H9 (cell line): ENCODE data around the gene CENPO. TPM values are rescaled to one million over a fixed set of nuclear protein-coding genes. Genes with fewer than 3 reads are reported as not detected.

Experiments used
- DNase-seq: peaks from one replicate; pipeline ENCODE4 v3.0.0-alpha.2; 2017
- H2AFZ ChIP-seq: one replicate; pipeline ENCODE4 v1.6.1; 2013; ENCODE audit warnings: mild to moderate bottlenecking, low read length, control low read depth, moderate library complexity
- H2AK5ac ChIP-seq: 2 replicates; pipeline ENCODE4 v1.6.1; 2013; ENCODE audit warnings: low read length, control low read depth, mixed read lengths; ENCODE audit not compliant: insufficient read length
- H2BK120ac ChIP-seq: one replicate; pipeline ENCODE4 v1.6.1; 2013; ENCODE audit warnings: low read depth, mild to moderate bottlenecking, low read length, control low read depth, inconsistent platforms; ENCODE audit not compliant: poor library complexity, severe bottlenecking
- H2BK12ac ChIP-seq: 2 replicates; pipeline ENCODE4 v1.6.1; 2013; ENCODE audit warnings: low read length, control low read depth, mixed read lengths, low read depth; ENCODE audit not compliant: insufficient read length
- H2BK15ac ChIP-seq: 2 replicates; pipeline ENCODE4 v1.6.1; 2013; ENCODE audit warnings: low read depth, low read length, control low read depth
- H2BK20ac ChIP-seq: one replicate; pipeline ENCODE4 v1.6.1; 2013; ENCODE audit warnings: low read depth, mild to moderate bottlenecking, low read length, control low read depth, inconsistent platforms; ENCODE audit not compliant: poor library complexity, severe bottlenecking
- H2BK5ac ChIP-seq: 2 replicates; pipeline ENCODE4 v1.6.1; 2013; ENCODE audit warnings: low read length, control low read depth, mixed read lengths; ENCODE audit not compliant: insufficient read length
- H3K14ac ChIP-seq: 2 replicates; pipeline ENCODE4 v1.6.1; 2013; ENCODE audit warnings: low read length, control low read depth; ENCODE audit not compliant: insufficient read depth
- H3K18ac ChIP-seq: 2 replicates; pipeline ENCODE4 v1.6.1; 2013; ENCODE audit warnings: low read depth, mild to moderate bottlenecking, mixed read lengths, low read length, control low read depth; ENCODE audit not compliant: insufficient read length
- H3K23ac ChIP-seq: 2 replicates; pipeline ENCODE4 v1.6.1; 2013; ENCODE audit warnings: low read length, control low read depth, mixed read lengths, low read depth; ENCODE audit not compliant: insufficient read length
- H3K23me2 ChIP-seq: 2 replicates; pipeline ENCODE4 v1.6.1; 2013; ENCODE audit warnings: low read depth, mild to moderate bottlenecking, mixed read lengths, low read length, control low read depth; ENCODE audit not compliant: insufficient read length, poor library complexity, severe bottlenecking
- H3K27ac ChIP-seq: 2 replicates; pipeline ENCODE4 v1.5.1; 2013; ENCODE audit warnings: low read length, control low read depth, mixed read lengths, low read depth; ENCODE audit not compliant: insufficient read length
- H3K27me3 ChIP-seq: 2 replicates; pipeline ENCODE4 v1.6.1; 2013; ENCODE audit warnings: low read length, control low read depth, inconsistent platforms; ENCODE audit not compliant: insufficient read depth
- H3K4ac ChIP-seq: 2 replicates; pipeline ENCODE4 v1.6.1; 2013; ENCODE audit warnings: low read depth, mild to moderate bottlenecking, control low read depth, inconsistent platforms, low read length, moderate library complexity
- H3K4me1 ChIP-seq: 2 replicates; pipeline ENCODE4 v1.6.1; 2013; ENCODE audit warnings: low read length, control low read depth, inconsistent platforms; ENCODE audit not compliant: insufficient read depth
- H3K4me2 ChIP-seq: 2 replicates; pipeline ENCODE4 v1.6.1; 2013; ENCODE audit warnings: low read length, control low read depth, mixed read lengths; ENCODE audit not compliant: insufficient read length, insufficient read depth
- H3K56ac ChIP-seq: 2 replicates; pipeline ENCODE4 v1.6.1; 2013; ENCODE audit warnings: low read depth, mild to moderate bottlenecking, mixed read lengths, low read length, control low read depth; ENCODE audit not compliant: insufficient read length
- H3K79me1 ChIP-seq: 2 replicates; pipeline ENCODE4 v1.6.1; 2013; ENCODE audit warnings: low read depth, mild to moderate bottlenecking, moderate library complexity, low read length, control low read depth, inconsistent platforms; ENCODE audit not compliant: insufficient read depth, poor library complexity, severe bottlenecking
- H3K79me2 ChIP-seq: 2 replicates; pipeline ENCODE4 v1.6.1; 2013; ENCODE audit warnings: low read length, control low read depth, inconsistent platforms; ENCODE audit not compliant: insufficient read depth
- H3K9ac ChIP-seq: 2 replicates; pipeline ENCODE4 v1.6.1; 2013; ENCODE audit warnings: low read length, control low read depth, mixed read lengths; ENCODE audit not compliant: insufficient read length; ENCODE audit errors: extremely low read depth
- H3K9me3 ChIP-seq: one replicate; pipeline ENCODE4 v1.6.1; 2013; ENCODE audit warnings: low read depth, low read length, inconsistent platforms; ENCODE audit not compliant: control insufficient read depth
- H3T11ph ChIP-seq: one replicate; pipeline ENCODE4 v1.6.1; 2013; ENCODE audit warnings: mild to moderate bottlenecking, low read length, control low read depth, inconsistent platforms
- H4K20me1 ChIP-seq: one replicate; pipeline ENCODE4 v1.6.1; 2013; ENCODE audit not compliant: control insufficient read depth, insufficient read length, insufficient read depth
- H4K5ac ChIP-seq: 2 replicates; pipeline ENCODE4 v1.6.1; 2013; ENCODE audit warnings: low read depth, mild to moderate bottlenecking, mixed read lengths, low read length, control low read depth; ENCODE audit not compliant: insufficient read length
- H4K8ac ChIP-seq: replicated peaks from 2 replicates; pipeline ENCODE4 v1.6.1; 2013; ENCODE audit warnings: low read length, control low read depth, mixed read lengths, low read depth; ENCODE audit not compliant: insufficient read length
- H4K91ac ChIP-seq: 2 replicates; pipeline ENCODE4 v1.6.1; 2013; ENCODE audit warnings: low read depth, mild to moderate bottlenecking, moderate library complexity, mixed read lengths, low read length, control low read depth; ENCODE audit not compliant: insufficient read length
- H3K27ac Mint-ChIP-seq, 3 experiments: 2 replicates in 2 of 3; 3 replicates in 1 of 3; pipeline ENCODE4 v1.8.0; 2020 to 2021; ENCODE audit warnings: mixed read lengths in 3 of 3, mild to moderate bottlenecking in 1 of 3, moderate library complexity in 1 of 3
- H3K27me3 Mint-ChIP-seq: 2 replicates; pipeline ENCODE4 v1.8.0; 2021; ENCODE audit warnings: low read depth, mild to moderate bottlenecking, moderate library complexity, mixed read lengths
- H3K36me3 Mint-ChIP-seq, 3 experiments: 2 replicates in 2 of 3; 3 replicates in 1 of 3; pipeline ENCODE4 v1.8.0; 2020 to 2021; ENCODE audit warnings: low read depth in 3 of 3, mixed read lengths in 3 of 3; ENCODE audit not compliant: insufficient read depth in 1 of 3
- H3K4me1 Mint-ChIP-seq, 2 experiments: 2 replicates each; pipeline ENCODE4 v1.8.0; 2020; ENCODE audit warnings: mixed read lengths in 2 of 2
- H3K4me3 Mint-ChIP-seq, 2 experiments: 2 replicates in 1 of 2; 3 replicates in 1 of 2; pipeline ENCODE4 v1.8.0; 2020 to 2021; ENCODE audit warnings: mild to moderate bottlenecking in 2 of 2, mixed read lengths in 2 of 2, moderate library complexity in 1 of 2
- H3K9me3 Mint-ChIP-seq, 2 experiments: 2 replicates in 1 of 2; 3 replicates in 1 of 2; pipeline ENCODE4 v1.8.0; 2020; ENCODE audit warnings: mild to moderate bottlenecking in 2 of 2, mixed read lengths in 2 of 2, moderate library complexity in 1 of 2
- WGBS: extraction: QIAGEN DNeasy Blood & Tissue Kit; methylation state at CpG from one replicate; pipeline ENCODE4 v1.1.7; 2013; ENCODE audit warnings: missing lambda C conversion rate, low lambda C conversion rate, mixed read lengths; ENCODE audit not compliant: insufficient read length; ENCODE audit errors: extremely low coverage; 5-methylcytosine and 5-hydroxymethylcytosine counted together
- total RNA-seq: library from RNA; stranded (reverse); gene quantifications from 2 replicates; pipeline ENCODE4 v1.2.1, GENCODE V29; 2021
- TF ChIP-seq, protein P1 (sequence below): fragments of 200-600 bp; sonication (generic); conservative IDR thresholded peaks from 3 replicates; pipeline ENCODE4 v1.8.0; 2021; ENCODE audit warnings: antibody characterized with exemption, mild to moderate bottlenecking

CENPO gene
- total RNA-seq, 1 experiment from 2014 or later: 49.5 TPM

DNA sequence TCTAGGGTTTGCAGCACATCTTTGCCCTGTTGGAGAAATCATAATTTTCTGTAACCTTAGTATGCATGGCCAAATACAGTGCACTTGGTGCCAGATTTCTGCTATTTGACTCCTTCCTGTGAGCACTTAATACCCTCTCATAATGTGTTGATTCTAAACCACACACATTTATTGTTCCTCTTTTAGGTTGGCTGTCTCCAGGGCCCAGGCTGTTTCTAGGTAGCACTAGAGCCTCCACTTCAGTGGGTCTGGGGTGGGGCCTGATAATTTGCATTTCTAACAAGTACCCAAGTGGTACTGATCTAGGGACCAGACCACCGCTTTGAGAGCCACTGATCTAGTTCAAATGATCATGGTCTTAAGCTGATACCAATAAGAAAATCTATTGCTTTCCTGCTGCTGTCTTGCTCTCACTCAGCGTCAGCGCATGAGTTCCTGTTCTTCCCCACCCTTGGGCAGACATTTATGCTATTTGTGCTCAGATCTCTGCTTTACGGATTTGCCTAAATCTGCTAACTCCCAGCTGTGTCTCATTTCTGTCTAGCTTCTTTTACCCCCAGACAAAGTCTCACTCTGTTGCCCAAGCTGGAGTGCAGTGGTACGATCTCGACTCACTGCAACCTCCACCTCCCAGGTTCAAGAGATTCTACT is 7.4 kb upstream of the CENPO start:
- no peak overlapping the region for H4K91ac ChIP-seq
- no peak overlapping the region for H2BK5ac ChIP-seq
- no peak overlapping the region for H2AK5ac ChIP-seq
- no peak overlapping the region for H2BK15ac ChIP-seq
- no peak overlapping the region for H3K4ac ChIP-seq
- DNase-seq: no peak
- H3K79me2 ChIP-seq: no peaks in the 10 kb centered on the region
- TF ChIP-seq, protein P1, sequence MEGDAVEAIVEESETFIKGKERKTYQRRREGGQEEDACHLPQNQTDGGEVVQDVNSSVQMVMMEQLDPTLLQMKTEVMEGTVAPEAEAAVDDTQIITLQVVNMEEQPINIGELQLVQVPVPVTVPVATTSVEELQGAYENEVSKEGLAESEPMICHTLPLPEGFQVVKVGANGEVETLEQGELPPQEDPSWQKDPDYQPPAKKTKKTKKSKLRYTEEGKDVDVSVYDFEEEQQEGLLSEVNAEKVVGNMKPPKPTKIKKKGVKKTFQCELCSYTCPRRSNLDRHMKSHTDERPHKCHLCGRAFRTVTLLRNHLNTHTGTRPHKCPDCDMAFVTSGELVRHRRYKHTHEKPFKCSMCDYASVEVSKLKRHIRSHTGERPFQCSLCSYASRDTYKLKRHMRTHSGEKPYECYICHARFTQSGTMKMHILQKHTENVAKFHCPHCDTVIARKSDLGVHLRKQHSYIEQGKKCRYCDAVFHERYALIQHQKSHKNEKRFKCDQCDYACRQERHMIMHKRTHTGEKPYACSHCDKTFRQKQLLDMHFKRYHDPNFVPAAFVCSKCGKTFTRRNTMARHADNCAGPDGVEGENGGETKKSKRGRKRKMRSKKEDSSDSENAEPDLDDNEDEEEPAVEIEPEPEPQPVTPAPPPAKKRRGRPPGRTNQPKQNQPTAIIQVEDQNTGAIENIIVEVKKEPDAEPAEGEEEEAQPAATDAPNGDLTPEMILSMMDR: no peak
- peaks cover 3 to 20% (median 9%) of the 10 kb centered on the region in 3 experiments; a peak in 5 of 7 replicates for H3K36me3 Mint-ChIP-seq
- no peak overlapping the region for H2BK120ac ChIP-seq
- no CpG with 5 or more reads among the region's 6 CpGs for WGBS
- H3K4me1 Mint-ChIP-seq: peaks cover 5 to 7% of the 10 kb centered on the region in 2 experiments
- no peaks in the 10 kb centered on the region for H3K27me3 ChIP-seq
- H3K4me1 ChIP-seq: no peaks in the 10 kb centered on the region
- no peaks in the 10 kb centered on the region for H3K9me3 ChIP-seq
- no peak overlapping the region for H3K4me2 ChIP-seq
- H3K4me3 Mint-ChIP-seq: no peak overlapping the region
- H3K79me1 ChIP-seq: no peaks in the 10 kb centered on the region
- H4K20me1 ChIP-seq: no peaks in the 10 kb centered on the region
- H4K8ac ChIP-seq: no peak overlapping the region
- no peak overlapping the region for H3K27ac Mint-ChIP-seq
- H2AFZ ChIP-seq: no peak overlapping the region
- H3K9me3 Mint-ChIP-seq: no peaks in the 10 kb centered on the region
- no peak overlapping the region for H2BK20ac ChIP-seq
- H3K23ac ChIP-seq: no peak overlapping the region
- H3T11ph ChIP-seq: no peak overlapping the region
- no peak overlapping the region for H4K5ac ChIP-seq
- no peak overlapping the region for H3K56ac ChIP-seq
- H3K9ac ChIP-seq: no peak overlapping the region
- no peaks in the 10 kb centered on the region; the same call in 1 of the 2 replicates for H3K27me3 Mint-ChIP-seq
- no peak overlapping the region for H3K18ac ChIP-seq
- H3K27ac ChIP-seq: no peak overlapping the region
- no peak overlapping the region for H2BK12ac ChIP-seq
- no peaks in the 10 kb centered on the region for H3K23me2 ChIP-seq
- no peak overlapping the region for H3K14ac ChIP-seq
